ENCODE results near the gene OLR1. TPM values are rescaled to one million over a fixed set of nuclear protein-coding genes. Genes with fewer than 3 reads are reported as not detected.

Gene OLR1
- total RNA-seq, 1 experiment from 2014 or later = 0.12 TPM

- no peak for ATAC-seq
- Histone ChIP-seq H3K9ac (ENCODE audit: low read length) (no peak within 1 kb of the TSS), H3K9me3 (ENCODE audit: control insufficient read depth in 1 of 2, insufficient read depth in 1 of 2, low read depth in 1 of 2, low read length in 2 of 2) (no peaks in the 10 kb centered on the region), H4K20me1 (ENCODE audit: insufficient read depth) (no peaks in the 10 kb centered on the region), H3K4me1 (ENCODE audit: control insufficient read depth in 1 of 2, insufficient read depth in 2 of 2, low read length in 2 of 2) (no peaks in the 10 kb centered on the region), H3K9me2 (ENCODE audit: insufficient read depth) (no peaks in the 10 kb centered on the region), H3K27ac (ENCODE audit: low read depth, low read length) (no peak within 1 kb of the TSS), H3K79me2 (ENCODE audit: insufficient read depth, low read length) (no peaks in the 10 kb centered on the region), H3K36me3 (ENCODE audit: control insufficient read depth in 1 of 2, insufficient read depth in 2 of 2, low read length in 2 of 2) (no peaks in the 10 kb centered on the region), H3K4me3 (replicated peaks in 1 of 2; ENCODE audit: low read depth in 1 of 2, low read length in 2 of 2) (no peak within 1 kb of the TSS), H2AFZ (ENCODE audit: low read depth, low read length, poor library complexity, severe bottlenecking) (no peak within 1 kb of the TSS), H3K27me3 (ENCODE audit: insufficient read depth, low read length) (no peaks in the 10 kb centered on the region), H3K4me2 (ENCODE audit: low read length) (no peak within 1 kb of the TSS)
- TF ChIP-seq EGR1 (IDR thresholded peaks at IDR 0.05; ENCODE audit: low read depth) (no peak), TCF7L2 (IDR thresholded peaks at IDR 0.05; ENCODE audit: borderline replicate concordance, extremely low read depth, insufficient read depth, insufficient read length) (no peak), ZNF274 (IDR thresholded peaks at IDR 0.05; ENCODE audit: low read depth, low read length) (no peak), REST (IDR thresholded peaks at IDR 0.05; ENCODE audit: low read depth) (no peak), ELF1 (IDR thresholded peaks at IDR 0.05; ENCODE audit: borderline replicate concordance, low read depth) (no peak), POLR2AphosphoS5 (IDR thresholded peaks at IDR 0.05; ENCODE audit: low read depth, low read length) (no peak), EZH2 (IDR thresholded peaks at IDR 0.05) (no peak), POLR2A (IDR thresholded peaks at IDR 0.05; ENCODE audit: borderline replicate concordance, extremely low read depth, insufficient read depth, insufficient read length) (no peak)
- ChIA-PET CTCF (no interaction called here), POLR2A (no interaction called here), RAD21 (ENCODE audit: low non-redundant PET in 1 of 2, low total read pairs in 2 of 2, uncharacterized antibody in 2 of 2, unreplicated experiment in 2 of 2) (no interaction called here)
- intact Hi-C loops (cut with micrococcal nuclease) = no loop called here
- BruUV-seq (replicated peaks) = no TSS peak
- DNase-seq (ENCODE audit: low read depth, low spot score) = no peak
Observed at GRCh38 chr12:10178821-10179220, 6.9 kb upstream of the OLR1 start, which contains the start of gene TMEM52B. Gene TMEM52B, plus strand, starts transcription at chr12:10179032. Its CDS starts 543 bp downstream, at chr12:10179575.

Data from HCT116 (cell line).